Sigmoid colon (tissue), 7 donors: ENCODE measurements around the gene BMPR1A. TPM values are rescaled to one million over a fixed set of nuclear protein-coding genes. Genes with fewer than 3 reads are reported as not detected.
A peak's percentile ranks its signal among the peaks of the same experiment; 100 is the strongest.

Experiments
- DNase-seq: peaks from one replicate; pipeline ENCODE4 v3.0.0-alpha.2; 2019
- H3K27ac ChIP-seq, 4 donors: fragments of 200-600 bp; sonication (generic); one replicate each; pipeline ENCODE4 v1.5.1; 2016 to 2019; ENCODE audit warnings: mild to moderate bottlenecking in 1 of 4
- H3K27me3 ChIP-seq, 3 donors: fragments of 200-600 bp; sonication (generic); one replicate each; pipeline ENCODE4 v1.5.1; 2019; ENCODE audit warnings: mild to moderate bottlenecking in 1 of 3
- H3K36me3 ChIP-seq, 4 donors: fragments of 200-600 bp; sonication (generic); one replicate each; pipeline ENCODE4 v1.5.1; 2016 to 2019
- H3K4me1 ChIP-seq, 4 donors: fragments of 200-600 bp; sonication (generic); one replicate each; pipeline ENCODE4 v1.5.1; 2017 to 2019
- H3K4me3 ChIP-seq, 4 donors: fragments of 200-600 bp; sonication (generic); one replicate each; pipeline ENCODE4 v1.5.1; 2017 to 2019; ENCODE audit warnings: mild to moderate bottlenecking in 2 of 4, moderate library complexity in 1 of 4
- H3K9me3 ChIP-seq, 4 donors: fragments of 200-600 bp in 3 of 4; sonication (generic) in 3 of 4; one replicate each; pipeline versions ENCODE4 v1.5.1 to v1.6.1; 2013 to 2019
- EP300 ChIP-seq, 4 donors: sonication (generic); formaldehyde crosslinking; IDR thresholded peaks; one replicate each; pipeline ENCODE4 v1.6.1; 2017; ENCODE audit warnings: antibody characterized with exemption in 4 of 4
- POLR2A ChIP-seq, 2 donors: fragments of 450-650 bp; IDR thresholded peaks; one replicate each; pipeline ENCODE4 v1.6.1; 2016; ENCODE audit warnings: antibody characterized with exemption in 2 of 2, mild to moderate bottlenecking in 2 of 2, moderate library complexity in 2 of 2
- POLR2AphosphoS5 ChIP-seq, 4 donors: sonication (generic); formaldehyde crosslinking; IDR thresholded peaks; one replicate each; pipeline ENCODE4 v1.6.1; 2017; ENCODE audit warnings: antibody characterized with exemption in 4 of 4
- WGBS, 2 donors: extraction: QIAGEN DNeasy Blood & Tissue Kit; methylation state at CpG; one replicate each; pipeline ENCODE4 v1.1.7; 2013; 5-methylcytosine and 5-hydroxymethylcytosine counted together
- intact Hi-C: fragments of 100-400 bp; cut with DNase I; formaldehyde crosslinking; loops from one replicate; pipeline ENCODE4 v1.15.1; 2023
- polyA plus RNA-seq, 3 donors: library from polyadenylated mRNA; stranded (reverse); fragments of 200-250 nt; gene quantifications; one replicate each; pipeline ENCODE4 v1.2.3, GENCODE V29; 2013
- total RNA-seq, 4 donors: library from RNA; depleted of rRNA; stranded (reverse); fragments of >200 nt; gene quantifications; one replicate each; pipeline ENCODE4 v1.1.0, GENCODE V29; 2016
- TF ChIP-seq, protein P1 (sequence below), 4 experiments: fragments of 450-650 bp in 3 of 4; fragments of 200-600 bp in 1 of 4; IDR thresholded peaks; one replicate each; pipeline ENCODE4 v1.5.1; 2016 to 2019; ENCODE audit warnings: antibody characterized with exemption in 4 of 4, mild to moderate bottlenecking in 3 of 4, moderate library complexity in 2 of 4
- donor health status: healthy with polysubstance abuse.
- donor health status: Bipolar disorder and iron deficiency.
- donor health status: healthy.

The BMPR1A gene
- total and polyA plus RNA-seq, 7 donors = 5.5 to 145 (median 84.2) TPM

DNA sequence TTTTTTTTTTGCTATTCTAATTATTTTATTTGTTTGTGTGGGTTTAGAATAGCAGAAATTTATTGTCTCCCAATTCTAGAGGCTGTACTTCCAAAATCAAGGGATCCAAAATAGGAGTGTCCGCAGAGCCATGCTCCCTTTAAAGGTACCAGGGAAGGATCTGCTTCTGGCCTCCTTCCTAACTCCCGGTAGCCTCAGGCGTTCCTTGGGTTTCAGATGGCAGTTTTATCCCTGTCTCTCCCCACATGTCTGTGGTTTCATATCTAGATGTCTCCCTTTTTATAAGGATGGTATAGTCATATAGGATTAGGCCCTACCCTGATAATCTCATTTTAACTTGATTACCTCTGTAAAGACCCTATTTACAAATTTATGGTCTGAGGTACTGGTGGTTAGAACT is 48.4 kb downstream of the BMPR1A start:
- DNase-seq = no peak
- no peaks in the 10 kb centered on the region for H3K9me3 ChIP-seq
- no peak overlapping the region for H3K4me3 ChIP-seq
- intact Hi-C loops = no loop called here
- no peak for TF ChIP-seq POLR2AphosphoS5 (IDR thresholded peaks at IDR 0.05)
- TF ChIP-seq EP300 (IDR thresholded peaks at IDR 0.05) = no peak
- TF ChIP-seq POLR2A (IDR thresholded peaks at IDR 0.05) = no peak
- no peaks in the 10 kb centered on the region for H3K27me3 ChIP-seq
- H3K27ac ChIP-seq = peak overlapping the region; percentile 22 to 71 (median 52)
- H3K36me3 ChIP-seq = no peaks in the 10 kb centered on the region
- peaks cover 0 to 70% (median 38%) of the 10 kb centered on the region in 4 donors for H3K4me1 ChIP-seq
- 94 to 96% methylated on average over 3 of the region's 3 CpGs for WGBS, 2 donors

DNA sequence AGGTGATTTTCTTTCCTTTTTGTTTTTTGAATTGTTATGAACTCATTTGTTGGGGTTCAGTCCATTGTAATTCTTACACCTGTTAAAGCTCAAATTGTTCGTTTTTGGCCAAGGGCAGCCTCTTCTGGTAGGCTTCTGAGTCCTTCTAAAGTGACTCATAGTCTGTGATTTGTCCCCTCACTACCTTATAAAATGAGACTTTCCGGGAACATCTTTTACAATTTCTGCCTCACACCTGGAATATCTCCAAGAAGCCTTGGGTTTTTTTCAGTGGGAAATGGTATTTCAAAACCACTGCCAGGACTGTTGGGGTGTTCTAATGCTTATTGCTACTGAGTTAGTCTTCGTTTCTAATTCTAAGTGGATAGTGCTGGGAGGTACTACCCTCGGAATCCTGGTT is 56.7 kb downstream of the BMPR1A start:
- WGBS, 2 donors = 71 to 76% methylated on average over 4 of the region's 4 CpGs
- no peak for DNase-seq
- Histone ChIP-seq H3K9me3 (no peaks in the 10 kb centered on the region), H3K27ac (peak overlapping the region; percentile 55 to 81 (median 70)), H3K4me3 (no peak overlapping the region), H3K36me3 (no peaks in the 10 kb centered on the region), H3K27me3 (no peaks in the 10 kb centered on the region), H3K4me1 (peaks cover 0 to 81% (median 59%) of the 10 kb centered on the region in 4 donors)
- intact Hi-C loops = loop anchor here (5.0 kb wide), 1 partner anchor 36 kb away; no protein-coding TSS in a partner anchor
- peak in 2 of 4 donors; percentile 21 to 38 for TF ChIP-seq EP300 (IDR thresholded peaks at IDR 0.05)
- TF ChIP-seq, protein P1, sequence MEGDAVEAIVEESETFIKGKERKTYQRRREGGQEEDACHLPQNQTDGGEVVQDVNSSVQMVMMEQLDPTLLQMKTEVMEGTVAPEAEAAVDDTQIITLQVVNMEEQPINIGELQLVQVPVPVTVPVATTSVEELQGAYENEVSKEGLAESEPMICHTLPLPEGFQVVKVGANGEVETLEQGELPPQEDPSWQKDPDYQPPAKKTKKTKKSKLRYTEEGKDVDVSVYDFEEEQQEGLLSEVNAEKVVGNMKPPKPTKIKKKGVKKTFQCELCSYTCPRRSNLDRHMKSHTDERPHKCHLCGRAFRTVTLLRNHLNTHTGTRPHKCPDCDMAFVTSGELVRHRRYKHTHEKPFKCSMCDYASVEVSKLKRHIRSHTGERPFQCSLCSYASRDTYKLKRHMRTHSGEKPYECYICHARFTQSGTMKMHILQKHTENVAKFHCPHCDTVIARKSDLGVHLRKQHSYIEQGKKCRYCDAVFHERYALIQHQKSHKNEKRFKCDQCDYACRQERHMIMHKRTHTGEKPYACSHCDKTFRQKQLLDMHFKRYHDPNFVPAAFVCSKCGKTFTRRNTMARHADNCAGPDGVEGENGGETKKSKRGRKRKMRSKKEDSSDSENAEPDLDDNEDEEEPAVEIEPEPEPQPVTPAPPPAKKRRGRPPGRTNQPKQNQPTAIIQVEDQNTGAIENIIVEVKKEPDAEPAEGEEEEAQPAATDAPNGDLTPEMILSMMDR (IDR thresholded peaks at IDR 0.05) = no peak
- peak in 2 of 4 donors; percentile 42 to 62 for TF ChIP-seq POLR2AphosphoS5 (IDR thresholded peaks at IDR 0.05)

DNA sequence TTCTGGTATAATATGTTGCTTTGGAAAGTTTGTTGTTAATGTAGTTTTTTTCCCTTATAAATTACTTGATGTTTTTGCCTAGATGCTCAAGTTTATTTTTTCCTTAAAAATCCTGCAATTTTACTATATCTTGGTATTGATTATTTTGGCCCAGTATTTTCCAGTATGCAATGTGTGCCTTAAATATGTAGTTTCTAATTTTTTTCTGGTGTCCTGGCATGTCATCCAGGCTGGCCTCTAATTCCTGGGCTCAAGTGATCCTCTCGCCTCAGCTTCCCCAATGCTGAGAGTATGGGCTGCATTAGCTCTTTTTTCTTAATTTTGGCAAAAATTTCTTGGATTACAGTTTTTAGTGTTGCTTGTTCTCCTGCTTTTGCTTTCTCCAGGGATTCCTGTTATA is 57.6 kb downstream of the BMPR1A start:
- Histone ChIP-seq H3K4me3 (no peak overlapping the region), H3K9me3 (no peaks in the 10 kb centered on the region), H3K27ac (peak overlapping the region; percentile 55 to 81 (median 70)), H3K27me3 (no peaks in the 10 kb centered on the region), H3K36me3 (no peaks in the 10 kb centered on the region), H3K4me1 (peaks cover 0 to 81% (median 61%) of the 10 kb centered on the region in 4 donors)
- 91 to 92% methylated on average over 1 of the region's 1 CpG for WGBS, 2 donors
- intact Hi-C loops = loop anchor here (5.0 kb wide), 1 partner anchor 37 kb away; no protein-coding TSS in a partner anchor
- no peak for DNase-seq
- TF ChIP-seq POLR2AphosphoS5 (IDR thresholded peaks at IDR 0.05) (no peak), EP300 (IDR thresholded peaks at IDR 0.05) (no peak), POLR2A (IDR thresholded peaks at IDR 0.05) (no peak)
- TF ChIP-seq, protein P1 (IDR thresholded peaks at IDR 0.05) = no peak

DNA sequence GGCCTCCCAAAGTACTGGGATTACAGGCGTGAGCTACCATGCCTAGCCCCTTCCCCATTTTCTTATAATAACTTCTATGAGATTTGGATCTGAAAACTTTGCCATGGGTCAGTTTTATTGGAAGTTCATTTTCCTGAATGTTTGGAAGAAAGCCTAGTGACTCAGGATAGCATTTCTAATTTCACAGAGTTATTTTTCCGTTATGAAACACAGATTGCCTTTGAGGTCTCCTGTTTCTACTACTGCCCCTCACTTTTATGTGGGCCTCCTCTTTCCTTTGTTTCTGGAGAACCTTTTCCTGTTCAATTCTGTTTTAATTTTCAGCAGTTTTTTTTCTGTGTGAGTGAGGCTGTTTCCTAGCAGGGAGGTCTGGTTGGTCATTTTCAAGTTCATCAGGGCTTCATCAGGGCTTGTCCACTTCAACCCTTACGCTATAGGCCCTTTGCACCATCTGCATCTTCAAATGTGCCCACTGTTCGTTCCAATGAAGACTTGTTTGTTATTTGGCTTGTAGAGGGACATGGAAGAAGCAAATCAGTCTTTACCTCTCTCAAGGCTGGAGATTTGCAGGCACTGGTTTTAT is 58.7 kb downstream of the BMPR1A start:
- Histone ChIP-seq H3K9me3 (no peaks in the 10 kb centered on the region), H3K4me1 (peaks cover 0 to 81% (median 61%) of the 10 kb centered on the region in 4 donors), H3K27me3 (no peaks in the 10 kb centered on the region), H3K36me3 (no peaks in the 10 kb centered on the region), H3K4me3 (no peak overlapping the region), H3K27ac (peak overlapping the region; percentile 55 to 81 (median 70))
- WGBS, 2 donors = 86 to 94% methylated on average over 4 of the region's 4 CpGs
- TF ChIP-seq EP300 (IDR thresholded peaks at IDR 0.05) (no peak), POLR2A (IDR thresholded peaks at IDR 0.05) (no peak)
- TF ChIP-seq, protein P1 (IDR thresholded peaks at IDR 0.05) = no peak
- DNase-seq = no peak
- intact Hi-C loops = no loop called here

DNA sequence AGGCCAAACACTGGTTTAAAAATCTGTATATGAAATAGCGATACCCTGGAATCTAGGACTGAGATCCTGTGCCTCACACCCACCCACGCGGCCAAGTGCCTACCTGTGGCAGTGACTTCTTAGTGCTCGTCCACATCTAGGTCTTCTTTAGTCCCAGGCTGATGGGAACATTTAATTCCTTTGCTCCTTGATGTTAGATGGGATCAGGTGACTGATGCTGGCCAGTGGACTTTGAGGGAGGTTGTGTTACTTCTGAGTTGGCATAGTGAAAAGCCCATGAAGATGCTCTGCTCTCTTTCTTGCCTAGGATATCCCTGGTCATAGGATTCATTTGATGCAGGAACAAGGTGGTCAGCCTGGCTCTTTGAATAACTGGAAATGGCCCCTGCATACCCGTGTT is 59.2 kb downstream of the BMPR1A start:
- WGBS, 2 donors = 94% methylated on average over 5 of the region's 5 CpGs
- TF ChIP-seq, protein P1 (IDR thresholded peaks at IDR 0.05) = no peak
- TF ChIP-seq POLR2A (IDR thresholded peaks at IDR 0.05) = no peak
- TF ChIP-seq EP300 (IDR thresholded peaks at IDR 0.05) = no peak
- no peak for TF ChIP-seq POLR2AphosphoS5 (IDR thresholded peaks at IDR 0.05)
- no peaks in the 10 kb centered on the region for H3K36me3 ChIP-seq
- peak overlapping the region; percentile 55 to 81 (median 70) for H3K27ac ChIP-seq
- no peak overlapping the region for H3K4me3 ChIP-seq
- peaks cover 0 to 81% (median 63%) of the 10 kb centered on the region in 4 donors for H3K4me1 ChIP-seq
- intact Hi-C loops = no loop called here
- no peak for DNase-seq
- no peaks in the 10 kb centered on the region for H3K9me3 ChIP-seq
- H3K27me3 ChIP-seq = no peaks in the 10 kb centered on the region
